Right atrium auricular region (tissue), 2 donors: ENCODE results near the gene ADAMTS2. TPM values are rescaled to one million over a fixed set of nuclear protein-coding genes. Genes with fewer than 3 reads are reported as not detected.
A peak's percentile ranks its signal among the peaks of the same experiment; 100 is the strongest.

ENCODE experiments used
- DNase-seq: peaks from one replicate; pipeline ENCODE4 v3.0.0-alpha.2; 2019; ENCODE audit warnings: low spot score
- H3K27ac ChIP-seq, 2 donors: fragments of 200-600 bp; sonication (generic); 1 replicate in 1 of 2; 2 replicates in 1 of 2; pipeline ENCODE4 v1.5.1; 2016 to 2019
- H3K27me3 ChIP-seq, 2 donors: fragments of 200-600 bp; sonication (generic); one replicate each; pipeline versions ENCODE4 v1.5.1 to v1.6.0; 2017 to 2019
- H3K36me3 ChIP-seq: fragments of 200-600 bp; sonication (generic); one replicate; pipeline ENCODE4 v1.5.1; 2016
- H3K4me1 ChIP-seq, 2 donors: fragments of 200-600 bp; sonication (generic); one replicate each; pipeline versions ENCODE4 v1.5.1 to v1.6.0; 2017 to 2019
- H3K4me3 ChIP-seq, 2 donors: fragments of 200-600 bp; sonication (generic); 1 replicate in 1 of 2; 2 replicates in 1 of 2; pipeline ENCODE4 v1.5.1; 2017 to 2019; ENCODE audit warnings: mild to moderate bottlenecking in 1 of 2, moderate library complexity in 1 of 2
- H3K9me3 ChIP-seq, 2 donors: fragments of 200-600 bp; sonication (generic); one replicate each; pipeline ENCODE4 v1.5.1; 2019
- CTCF ChIP-seq, 2 donors: fragments of 200-600 bp; sonication (generic); IDR thresholded peaks; one replicate each; pipeline ENCODE4 v1.5.1; 2019; ENCODE audit warnings: antibody characterized with exemption in 2 of 2
- total RNA-seq, 2 donors: library from RNA; depleted of rRNA; stranded (reverse); fragments of >200 nt; gene quantifications; one replicate each; pipeline ENCODE4 v1.1.0, GENCODE V29; 2016

The ADAMTS2 gene
- total RNA-seq, 2 donors from 2014 or later: 13.6 to 13.7 TPM

- Histone ChIP-seq H3K27ac (no peak overlapping the region), H3K4me1 (no peaks in the 10 kb centered on the region), H3K9me3 (peaks cover 4 to 55% of the 10 kb centered on the region in 2 donors), H3K27me3 (no peaks in the 10 kb centered on the region), H3K4me3 (no peak overlapping the region), H3K36me3 (no peaks in the 10 kb centered on the region)
- TF ChIP-seq CTCF (IDR thresholded peaks at IDR 0.05): no peak
- DNase-seq: peak; percentile 28
Observed at GRCh38 chr5:179114756-179115155, 230.5 kb downstream of the ADAMTS2 start.

- TF ChIP-seq CTCF (IDR thresholded peaks at IDR 0.05): no peak
- Histone ChIP-seq H3K9me3 (peaks cover 4 to 57% of the 10 kb centered on the region in 2 donors), H3K4me3 (no peak overlapping the region), H3K36me3 (no peaks in the 10 kb centered on the region), H3K27ac (no peak overlapping the region), H3K27me3 (no peaks in the 10 kb centered on the region), H3K4me1 (no peaks in the 10 kb centered on the region)
- peak; percentile 11 for DNase-seq
Observed at GRCh38 chr5:179113945-179114641, 231.2 kb downstream of the ADAMTS2 start.

GRCh38 chr5:179113143-179113530 lies 232.1 kb downstream of the ADAMTS2 start:
- H3K27ac ChIP-seq: no peak overlapping the region
- H3K9me3 ChIP-seq: peaks cover 4 to 67% of the 10 kb centered on the region in 2 donors
- H3K27me3 ChIP-seq: no peaks in the 10 kb centered on the region
- no peaks in the 10 kb centered on the region for H3K4me1 ChIP-seq
- no peaks in the 10 kb centered on the region for H3K36me3 ChIP-seq
- DNase-seq: peak; percentile 18
- no peak overlapping the region for H3K4me3 ChIP-seq
- TF ChIP-seq CTCF (IDR thresholded peaks at IDR 0.05): no peak

GRCh38 chr5:179112469-179113142 lies 232.7 kb downstream of the ADAMTS2 start:
- Histone ChIP-seq H3K36me3 (no peaks in the 10 kb centered on the region), H3K4me3 (no peak overlapping the region), H3K9me3 (peaks cover 4 to 72% of the 10 kb centered on the region in 2 donors), H3K4me1 (no peaks in the 10 kb centered on the region), H3K27me3 (no peaks in the 10 kb centered on the region), H3K27ac (no peak overlapping the region)
- peak; percentile 7 for DNase-seq
- TF ChIP-seq CTCF (IDR thresholded peaks at IDR 0.05): no peak

- H3K36me3 ChIP-seq: no peaks in the 10 kb centered on the region
- TF ChIP-seq CTCF (IDR thresholded peaks at IDR 0.05): no peak
- peak; percentile 38 for DNase-seq
- H3K9me3 ChIP-seq: peaks cover 4 to 77% of the 10 kb centered on the region in 2 donors
- H3K4me1 ChIP-seq: no peaks in the 10 kb centered on the region
- no peaks in the 10 kb centered on the region for H3K27me3 ChIP-seq
- H3K4me3 ChIP-seq: no peak overlapping the region
- H3K27ac ChIP-seq: no peak overlapping the region
Observed at GRCh38 chr5:179111267-179112207, 233.7 kb downstream of the ADAMTS2 start.
